Suprapubic skin (tissue), 3 donors: ENCODE measurements around the gene SRSF7.
"Not testable (repeated sequence)": the region's sequence is repeated elsewhere in the genome, so short reads cannot be mapped to it uniquely, and the experiment has no call there.

Source experiments
- POLR2A ChIP-seq, 2 donors: fragments of 450-650 bp; IDR thresholded peaks; one replicate each; pipeline ENCODE4 v1.6.1; 2017; ENCODE audit warnings: antibody characterized with exemption in 2 of 2, mild to moderate bottlenecking in 2 of 2, moderate library complexity in 2 of 2
- TF ChIP-seq, protein P1 (sequence below), 2 donors: fragments of 200-600 bp in 1 of 2; fragments of 450-650 bp in 1 of 2; sonication (generic) in 1 of 2; IDR thresholded peaks; one replicate each; pipeline ENCODE4 v1.5.1; 2016 to 2019; ENCODE audit warnings: antibody characterized with exemption in 2 of 2, mild to moderate bottlenecking in 1 of 2, moderate library complexity in 1 of 2

- not testable (repeated sequence) for TF ChIP-seq POLR2A (IDR thresholded peaks at IDR 0.05)
- TF ChIP-seq, protein P1, sequence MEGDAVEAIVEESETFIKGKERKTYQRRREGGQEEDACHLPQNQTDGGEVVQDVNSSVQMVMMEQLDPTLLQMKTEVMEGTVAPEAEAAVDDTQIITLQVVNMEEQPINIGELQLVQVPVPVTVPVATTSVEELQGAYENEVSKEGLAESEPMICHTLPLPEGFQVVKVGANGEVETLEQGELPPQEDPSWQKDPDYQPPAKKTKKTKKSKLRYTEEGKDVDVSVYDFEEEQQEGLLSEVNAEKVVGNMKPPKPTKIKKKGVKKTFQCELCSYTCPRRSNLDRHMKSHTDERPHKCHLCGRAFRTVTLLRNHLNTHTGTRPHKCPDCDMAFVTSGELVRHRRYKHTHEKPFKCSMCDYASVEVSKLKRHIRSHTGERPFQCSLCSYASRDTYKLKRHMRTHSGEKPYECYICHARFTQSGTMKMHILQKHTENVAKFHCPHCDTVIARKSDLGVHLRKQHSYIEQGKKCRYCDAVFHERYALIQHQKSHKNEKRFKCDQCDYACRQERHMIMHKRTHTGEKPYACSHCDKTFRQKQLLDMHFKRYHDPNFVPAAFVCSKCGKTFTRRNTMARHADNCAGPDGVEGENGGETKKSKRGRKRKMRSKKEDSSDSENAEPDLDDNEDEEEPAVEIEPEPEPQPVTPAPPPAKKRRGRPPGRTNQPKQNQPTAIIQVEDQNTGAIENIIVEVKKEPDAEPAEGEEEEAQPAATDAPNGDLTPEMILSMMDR (IDR thresholded peaks at IDR 0.05): not testable (repeated sequence)
Observed at GRCh38 chr2:38755891-38756290, 4.7 kb upstream of the SRSF7 start.
